SIG-M5 (cell line): ENCODE data around the gene VSIR.

Source experiments
- DNase-seq: peaks from one replicate; lab custom pipeline; 2025; lab: John Stamatoyannopoulos, UW

VSIR gene

DNA sequence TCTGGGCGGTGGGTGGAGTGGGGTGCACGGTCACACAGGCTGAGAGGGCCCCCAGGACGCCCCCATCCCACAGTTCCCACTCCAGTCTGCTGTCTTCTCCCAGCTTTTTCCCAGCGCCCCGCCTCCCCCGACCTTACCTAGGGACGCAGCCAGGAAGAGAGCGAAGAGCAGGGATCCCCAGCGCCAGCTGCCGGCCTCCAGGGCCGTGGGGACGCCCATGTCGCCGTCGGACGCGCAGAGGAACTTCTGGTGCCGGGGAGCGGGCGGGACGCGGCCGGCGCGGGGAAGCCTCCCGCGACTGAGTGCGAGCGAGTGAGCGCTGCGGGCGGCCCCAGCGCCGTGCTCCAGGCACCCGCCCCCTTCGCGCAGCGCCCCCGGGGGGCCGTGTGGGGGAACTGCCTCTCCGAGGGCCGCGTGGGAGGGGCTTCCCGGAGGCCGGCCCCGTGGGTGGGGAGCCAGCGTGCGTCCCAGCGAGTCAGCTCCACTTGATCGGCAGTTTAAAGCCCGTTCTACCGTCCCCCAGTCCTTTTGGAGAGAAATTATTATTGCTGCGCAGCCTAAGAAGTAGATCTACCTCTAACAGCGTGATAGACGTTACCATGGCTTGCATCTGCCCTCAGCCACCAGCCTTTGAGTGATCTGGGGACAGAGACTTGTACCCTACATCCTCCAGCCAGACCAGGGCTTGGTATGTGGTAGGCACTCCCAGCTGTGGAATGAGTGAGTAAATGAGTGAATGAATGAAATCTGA is at the start of gene VSIR:
Gene VSIR (minus strand): TSS at position 300 of the 751 bp plus-strand sequence. CDS start 81 bp downstream, at position 219.
- peak; percentile 2 for DNase-seq

DNA sequence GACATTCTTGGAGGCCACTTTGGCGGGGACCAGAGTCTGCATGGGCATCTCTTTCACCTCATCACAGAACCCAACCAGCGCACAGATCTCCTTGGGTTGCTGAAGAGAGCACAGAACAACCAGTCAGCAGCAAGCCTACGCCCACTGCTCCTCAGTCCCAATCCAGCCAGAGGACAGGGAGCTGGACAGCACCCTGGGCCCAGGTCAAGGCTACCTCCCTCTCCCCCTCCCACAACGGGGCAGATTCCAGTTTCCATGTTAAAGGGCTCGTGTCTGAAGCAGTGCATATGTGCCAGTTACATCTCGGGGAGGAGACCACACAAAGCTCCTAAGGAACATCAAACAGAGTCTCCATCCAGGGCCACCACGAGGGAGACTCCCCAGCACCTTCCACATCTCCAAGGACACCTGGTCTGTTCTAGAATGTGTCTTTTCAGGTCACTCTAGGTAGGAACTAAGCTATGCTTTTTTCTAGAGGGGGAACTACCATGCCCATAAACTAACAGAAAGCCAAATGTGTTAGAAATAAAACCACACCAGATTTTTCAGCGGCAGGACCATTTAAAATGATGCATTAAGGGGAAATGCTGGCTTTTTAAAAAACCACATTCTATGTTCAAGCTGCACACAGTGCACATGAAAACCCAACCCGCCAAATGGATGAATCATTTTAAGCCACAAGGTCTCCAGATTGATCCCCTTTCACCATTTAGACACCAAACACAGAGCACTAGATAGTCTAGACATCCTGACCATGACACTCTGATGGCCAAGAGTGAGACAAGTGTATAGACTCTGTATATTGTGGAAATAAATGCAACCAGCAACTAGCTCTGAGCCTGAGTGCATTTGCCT is 48.8 kb upstream of the VSIR start:
- no peak for DNase-seq

DNA sequence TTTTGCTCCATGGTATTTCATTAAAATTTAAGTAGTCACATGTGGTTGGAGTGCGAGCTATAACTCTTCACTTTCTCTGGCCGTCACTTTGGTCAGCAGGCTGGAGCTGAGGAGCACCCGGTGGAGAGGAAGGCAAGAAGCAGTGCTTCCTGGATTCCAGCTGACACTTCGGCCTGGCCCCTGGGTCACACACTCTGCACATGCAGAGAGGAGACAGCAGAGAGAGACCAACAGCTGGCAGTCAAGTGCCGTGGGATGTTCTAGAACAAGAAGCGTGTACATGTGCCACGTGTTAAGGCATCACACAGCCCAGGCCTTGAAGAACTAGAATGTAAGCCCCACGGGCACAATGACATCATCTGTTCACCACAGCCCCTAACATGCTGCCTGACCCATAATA is 47.6 kb upstream of the VSIR start:
- no peak for DNase-seq

DNA sequence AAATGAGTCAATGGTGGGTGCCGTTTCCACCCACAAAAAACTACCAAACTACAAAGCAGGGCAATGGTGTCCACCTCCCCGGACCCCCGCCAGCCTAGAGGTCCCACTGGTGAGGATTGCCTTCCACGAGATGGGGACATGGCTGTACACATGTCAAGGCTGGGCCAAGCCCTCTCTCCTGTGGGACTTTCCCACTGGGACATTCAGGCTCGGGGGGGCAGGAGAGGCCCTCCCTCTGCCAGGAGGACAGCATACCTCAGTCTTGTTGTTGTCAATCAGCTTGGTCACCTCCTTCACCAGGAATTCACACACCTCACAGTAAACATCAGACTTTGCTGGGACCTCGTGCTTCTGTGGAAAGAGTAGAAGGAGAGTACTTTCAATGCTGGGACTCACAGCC is 46.7 kb upstream of the VSIR start:
- DNase-seq: no peak

DNA sequence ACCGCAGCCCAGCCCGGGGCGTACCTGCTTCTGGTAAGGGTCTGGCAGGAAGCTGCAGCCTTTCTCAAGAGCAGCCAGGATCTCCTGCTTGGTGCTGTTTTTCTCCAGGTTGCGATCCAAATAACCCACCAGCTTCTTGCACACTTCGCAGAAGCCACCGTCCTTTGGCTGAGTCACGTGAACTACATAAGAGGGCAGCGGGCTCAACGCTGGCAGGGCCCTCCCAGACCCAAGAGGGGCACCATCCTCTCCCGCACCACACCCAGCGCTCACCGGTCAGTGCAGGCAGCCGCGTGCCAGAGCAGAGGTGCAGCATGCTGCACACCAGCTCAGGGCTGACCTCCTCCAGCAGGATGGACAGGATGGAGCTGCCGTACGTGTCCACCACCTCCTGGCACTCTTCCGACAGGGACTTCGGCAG is 46.1 kb upstream of the VSIR start:
- DNase-seq: no peak

DNA sequence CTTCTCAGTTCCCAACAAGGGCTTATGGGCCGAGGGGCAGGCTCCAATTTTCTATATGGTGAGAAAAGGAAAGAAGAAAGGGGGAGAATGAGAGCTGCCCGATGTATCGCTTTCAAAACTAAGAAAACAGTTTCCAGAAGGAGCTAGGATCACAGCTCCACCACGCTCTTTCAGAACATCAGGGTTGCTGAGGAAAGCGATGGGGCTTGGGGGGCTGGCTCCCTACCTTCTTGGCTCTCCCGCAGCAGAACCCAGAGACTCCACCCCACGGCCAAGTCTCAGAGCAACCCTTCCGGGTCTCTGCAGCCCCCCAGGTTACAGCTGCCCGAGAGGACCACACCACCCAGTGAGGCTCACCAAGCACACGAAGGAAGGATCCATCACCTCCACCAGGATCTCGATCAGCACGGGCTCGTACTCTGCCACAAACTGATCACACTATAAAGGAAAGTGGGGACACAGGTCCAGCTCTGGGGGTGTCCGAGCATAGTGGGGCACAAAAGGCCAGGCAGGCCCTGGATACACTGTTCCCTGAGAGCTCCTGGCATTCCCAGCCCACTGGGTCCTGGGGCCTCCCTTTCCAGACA is 45.4 kb upstream of the VSIR start:
- no peak for DNase-seq

DNA sequence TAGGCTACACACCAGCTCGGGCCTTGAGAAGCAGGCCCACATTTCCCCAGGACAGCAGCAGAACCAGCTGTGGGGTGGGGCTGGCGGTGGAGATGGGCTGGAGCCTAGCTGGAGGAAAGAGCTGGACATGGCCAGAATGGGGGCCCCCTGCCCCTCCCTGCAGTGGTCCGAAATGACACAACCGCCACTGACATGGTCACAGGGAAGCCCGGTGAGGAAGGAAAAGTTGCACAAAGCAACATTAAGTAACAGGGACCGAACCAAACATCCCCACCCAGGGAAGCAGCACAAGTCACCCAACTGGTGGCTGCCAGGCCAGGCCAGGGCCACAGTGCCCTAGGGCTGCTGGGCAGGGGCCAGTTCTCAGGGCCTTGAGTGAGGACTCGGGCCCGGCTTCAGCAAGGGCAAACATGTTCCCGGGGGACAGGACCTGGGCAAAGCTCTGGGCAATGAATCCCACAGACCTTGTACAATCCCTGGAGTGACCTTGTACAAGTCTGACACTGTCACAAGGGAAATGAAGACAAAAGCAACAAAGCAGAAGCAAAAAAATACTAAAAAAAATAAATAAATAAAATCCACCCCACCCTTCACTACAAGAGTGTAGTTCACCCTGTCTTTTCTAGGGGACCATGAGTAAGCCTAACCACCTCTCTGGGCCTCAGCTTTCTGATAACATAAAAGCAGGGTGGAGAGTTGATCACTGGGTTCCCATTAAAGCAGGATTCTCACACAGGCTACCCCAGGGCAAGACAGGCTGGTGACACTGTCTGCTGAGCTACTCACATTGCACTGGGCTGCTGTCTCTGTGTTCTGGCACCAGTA is 44.7 kb upstream of the VSIR start:
- no peak for DNase-seq

DNA sequence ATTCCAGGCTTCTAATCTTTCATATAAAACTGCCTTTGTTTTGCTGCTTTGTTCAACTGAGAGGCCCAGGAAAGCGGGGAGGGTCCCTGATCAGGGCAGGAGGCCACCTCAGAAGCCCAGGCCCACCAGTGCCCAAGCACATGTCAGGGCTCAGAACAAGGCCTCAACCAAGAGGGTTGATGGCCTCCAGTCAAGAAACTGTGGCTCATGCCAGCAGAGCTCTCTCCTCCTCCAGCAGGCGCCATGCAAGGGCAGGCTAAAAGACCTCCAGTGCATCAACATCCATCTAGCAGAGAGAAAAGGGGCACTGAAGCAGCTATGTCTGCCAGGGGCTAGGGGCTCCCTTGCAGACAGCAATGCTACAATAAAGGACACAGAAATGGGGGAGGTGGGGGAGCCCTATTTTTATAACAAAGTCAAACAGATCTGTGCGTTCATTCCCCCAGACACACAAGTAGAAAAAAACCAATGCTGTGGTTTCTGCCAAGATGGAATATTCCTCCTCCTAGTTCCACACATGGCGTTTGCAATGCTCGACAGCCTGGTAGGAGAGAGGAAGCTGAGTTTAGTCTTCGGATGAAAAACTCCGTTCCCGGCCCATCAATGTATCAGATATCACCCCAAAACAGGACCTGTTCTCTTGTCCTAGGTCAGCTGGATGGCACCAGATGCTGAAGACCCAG is 43.8 kb upstream of the VSIR start:
- DNase-seq: no peak

DNA sequence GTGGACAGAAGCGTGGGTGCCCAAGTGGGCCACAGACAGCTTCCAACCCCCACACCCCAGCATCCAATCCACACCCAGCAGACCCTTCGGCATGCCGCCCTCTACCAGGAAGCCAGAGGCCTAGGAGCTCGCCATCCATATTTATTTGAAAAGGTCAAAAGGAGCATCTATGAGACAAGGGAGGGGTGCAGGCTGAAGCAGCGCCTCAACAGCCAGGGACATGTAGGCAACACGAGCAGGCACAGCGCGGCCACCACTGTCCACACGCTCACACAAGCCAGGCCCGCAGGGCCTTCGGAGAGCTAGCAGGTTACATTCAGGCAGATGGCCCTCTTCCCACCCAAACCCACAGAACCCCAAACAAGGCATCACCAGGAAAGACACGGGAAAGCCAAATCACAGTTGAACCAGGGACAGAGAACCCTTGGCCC is 43.1 kb upstream of the VSIR start:
- DNase-seq: no peak

DNA sequence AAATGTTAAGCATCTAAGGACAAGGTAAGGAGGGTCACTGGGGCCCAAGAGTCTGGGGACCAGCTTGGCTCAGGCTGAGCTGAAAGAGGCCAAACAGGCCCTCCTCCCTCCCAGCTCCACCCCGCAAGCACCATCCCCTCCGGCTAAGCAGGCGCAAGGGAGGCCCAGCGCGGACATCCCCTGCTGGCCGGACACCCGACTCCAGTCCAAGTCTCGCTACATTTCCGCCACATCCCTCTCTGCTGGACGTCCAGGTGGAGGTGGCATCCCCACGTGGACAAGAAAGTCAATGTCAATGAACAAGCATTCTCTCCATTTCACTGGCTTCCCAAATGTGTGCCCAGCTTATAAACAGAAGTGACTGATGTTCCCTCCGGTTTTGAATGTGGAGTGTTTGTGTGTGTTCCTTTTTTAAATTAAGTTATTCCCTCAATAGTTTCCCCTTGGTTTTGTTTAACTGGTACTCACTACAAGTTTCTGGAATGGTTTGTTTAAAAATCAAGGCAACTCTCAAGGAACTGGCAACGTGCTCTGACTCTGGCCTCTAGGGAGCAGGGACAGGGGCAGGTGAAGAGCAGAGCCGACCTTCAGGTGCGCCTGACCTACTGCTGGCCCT is 42.3 kb upstream of the VSIR start:
- DNase-seq: no peak

DNA sequence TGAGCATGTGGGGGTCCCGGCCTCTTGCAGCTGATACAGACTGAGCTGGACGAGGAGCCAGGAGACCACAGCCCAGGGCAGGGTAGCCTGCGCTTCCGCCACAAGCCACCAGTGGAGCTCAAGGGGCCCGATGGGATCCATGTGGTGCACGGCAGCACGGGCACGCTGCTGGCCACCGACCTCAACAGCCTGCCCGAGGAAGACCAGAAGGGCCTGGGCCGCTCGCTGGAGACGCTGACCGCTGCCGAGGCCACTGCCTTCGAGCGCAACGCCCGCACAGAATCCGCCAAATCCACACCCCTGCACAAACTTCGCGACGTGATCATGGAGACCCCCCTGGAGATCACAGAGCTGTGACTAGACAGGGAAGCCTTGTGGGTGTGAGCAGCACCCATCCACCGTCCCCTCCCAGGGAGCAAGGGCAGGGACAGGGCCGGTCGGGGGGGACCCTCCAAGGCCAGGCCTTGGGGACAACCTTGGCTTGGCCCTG is 41.6 kb upstream of the VSIR start:
- DNase-seq: no peak

DNA sequence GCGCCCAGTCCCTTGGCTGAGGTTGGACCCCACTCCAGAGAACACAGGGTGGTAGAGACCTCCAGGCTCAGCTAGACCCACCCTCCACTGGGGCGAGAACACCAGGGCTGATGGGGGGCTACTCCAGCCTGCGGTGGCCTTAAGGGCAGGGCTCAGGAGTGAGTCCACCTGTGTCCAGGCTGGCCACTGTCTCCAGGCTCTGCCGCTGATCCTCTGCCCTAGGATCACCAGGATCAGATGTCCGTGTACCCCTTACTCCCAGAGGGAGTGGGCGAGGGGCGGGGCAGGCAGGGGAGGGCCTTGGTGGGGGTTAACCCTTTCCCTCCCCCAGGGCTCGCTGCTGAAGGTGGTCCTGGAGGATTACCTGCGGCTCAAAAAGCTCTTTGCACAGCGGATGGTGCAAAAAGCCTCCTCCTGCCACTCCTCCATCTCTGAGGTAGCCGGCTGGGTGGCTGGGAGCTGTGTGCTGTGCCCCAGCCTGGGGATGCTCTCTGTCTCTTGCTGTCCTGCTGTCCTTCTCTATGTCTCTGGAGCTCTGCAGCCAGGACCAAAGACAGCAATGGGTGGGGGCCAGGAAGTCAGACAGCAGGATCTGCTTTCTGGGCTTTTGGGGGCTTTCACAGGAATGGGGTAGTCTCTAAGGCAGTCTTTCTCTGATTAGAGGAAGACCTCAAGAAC is 39.7 kb upstream of the VSIR start:
- DNase-seq: no peak

DNA sequence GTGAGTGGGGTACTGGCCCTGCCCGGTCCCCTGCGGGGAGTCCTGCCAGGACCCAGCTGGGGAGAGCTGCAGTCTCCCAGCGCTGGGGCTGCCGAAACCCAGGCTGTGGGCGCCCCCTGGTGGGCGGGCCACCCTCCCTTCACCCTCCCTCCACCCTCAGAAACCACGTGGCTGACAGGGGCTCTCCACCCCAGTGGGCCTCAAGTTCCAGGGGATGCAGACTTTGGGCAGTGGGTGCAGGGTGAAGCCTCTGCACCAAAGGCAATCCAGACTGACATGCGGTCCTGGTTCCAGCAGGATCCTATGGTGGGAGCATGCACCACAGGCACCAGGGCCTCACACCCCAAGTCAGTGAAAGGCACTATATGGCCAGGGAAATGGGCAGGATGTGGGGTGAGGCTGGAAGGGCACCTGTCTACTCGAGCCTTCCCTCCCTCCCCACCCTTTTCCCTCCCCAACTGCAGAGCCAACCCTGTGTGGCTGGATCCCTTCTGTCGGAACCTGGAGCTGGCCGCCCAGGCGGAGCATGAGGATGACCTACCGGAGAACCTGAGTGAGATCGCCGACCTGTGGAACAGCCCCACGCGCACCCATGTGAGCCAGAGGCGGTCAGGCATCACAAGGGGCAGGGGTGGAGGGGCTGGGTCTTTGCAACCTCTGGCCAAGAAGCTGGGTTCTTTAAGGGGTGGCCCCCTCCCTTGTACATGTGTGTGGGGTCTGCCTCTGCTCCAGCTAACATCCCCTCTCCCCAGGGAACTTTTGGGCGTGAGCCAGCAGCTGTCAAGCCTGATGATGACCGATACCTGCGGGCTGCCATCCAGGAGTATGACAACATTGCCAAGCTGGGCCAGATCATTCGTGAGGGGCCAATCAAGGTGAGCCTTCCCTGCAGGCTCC is 38.9 kb upstream of the VSIR start:
- no peak for DNase-seq

DNA sequence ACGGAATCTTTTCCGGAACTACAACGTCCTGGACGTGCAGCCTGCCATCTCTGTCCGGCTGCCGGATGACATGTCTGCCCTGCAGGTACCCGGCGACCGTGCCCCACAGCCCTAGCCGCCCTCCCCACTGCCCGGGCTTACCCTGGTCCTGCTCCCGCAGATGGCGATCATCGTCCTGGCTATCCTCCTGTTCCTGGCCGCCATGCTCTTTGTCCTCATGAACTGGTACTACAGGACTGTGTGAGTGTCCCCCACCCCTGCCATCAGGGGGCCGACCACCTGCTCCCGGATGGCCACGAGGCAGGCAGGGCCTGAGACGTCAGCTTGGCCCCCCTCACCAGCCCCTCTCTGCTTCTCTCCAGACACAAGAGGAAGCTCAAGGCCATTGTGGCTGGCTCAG is 38.0 kb upstream of the VSIR start:
- DNase-seq: no peak

DNA sequence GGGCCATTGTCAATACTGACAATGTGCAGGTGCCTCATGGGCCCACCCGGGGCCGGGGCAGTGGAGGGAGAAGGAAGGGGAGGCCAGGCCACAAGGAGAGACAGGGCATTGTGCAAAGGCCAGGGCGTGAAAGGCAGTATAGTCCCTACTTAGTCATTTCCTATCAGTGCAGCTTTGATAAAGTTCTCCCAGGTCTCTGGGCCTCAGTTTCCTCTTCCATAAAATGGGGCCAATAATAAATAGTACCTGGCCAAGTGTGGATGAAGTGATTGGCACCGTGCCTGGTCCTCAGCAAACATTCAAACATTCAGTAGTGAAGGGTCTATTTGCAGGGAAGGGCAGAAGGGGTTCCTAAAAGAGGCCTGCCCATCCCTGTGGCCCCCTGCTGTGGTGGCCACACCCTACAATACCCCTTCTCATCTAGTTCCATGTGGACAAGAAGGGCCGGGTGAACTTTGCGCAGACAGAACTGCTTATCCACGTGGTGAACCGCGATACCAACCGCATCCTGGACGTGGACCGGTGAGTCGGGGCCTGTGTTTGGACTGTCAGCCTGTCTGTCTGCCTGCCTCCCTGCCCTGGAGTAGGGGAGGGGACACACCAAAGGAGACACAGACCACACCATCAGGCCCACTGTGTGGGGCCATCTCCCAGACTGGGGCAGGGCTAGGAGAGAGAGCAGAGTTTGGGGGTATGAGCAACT is 36.9 kb upstream of the VSIR start:
- no peak for DNase-seq

DNA sequence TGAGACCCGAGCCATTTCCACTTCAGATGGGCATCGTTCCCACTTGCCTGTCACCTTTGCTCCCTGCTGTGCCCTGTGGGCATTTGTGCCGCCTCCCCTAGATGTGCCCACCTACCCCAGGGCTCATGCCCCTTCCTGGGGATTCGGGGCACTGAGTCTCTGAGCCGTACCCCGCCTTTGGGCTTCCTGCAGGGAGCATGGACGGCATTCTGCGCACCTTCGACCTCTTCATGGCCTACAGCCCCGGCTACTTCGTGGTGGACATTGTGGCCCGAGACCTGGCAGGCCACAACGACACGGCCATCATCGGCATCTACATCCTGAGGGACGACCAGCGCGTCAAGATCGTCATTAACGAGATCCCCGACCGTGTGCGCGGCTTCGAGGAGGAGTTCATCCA is 36.3 kb upstream of the VSIR start:
- DNase-seq: no peak

DNA sequence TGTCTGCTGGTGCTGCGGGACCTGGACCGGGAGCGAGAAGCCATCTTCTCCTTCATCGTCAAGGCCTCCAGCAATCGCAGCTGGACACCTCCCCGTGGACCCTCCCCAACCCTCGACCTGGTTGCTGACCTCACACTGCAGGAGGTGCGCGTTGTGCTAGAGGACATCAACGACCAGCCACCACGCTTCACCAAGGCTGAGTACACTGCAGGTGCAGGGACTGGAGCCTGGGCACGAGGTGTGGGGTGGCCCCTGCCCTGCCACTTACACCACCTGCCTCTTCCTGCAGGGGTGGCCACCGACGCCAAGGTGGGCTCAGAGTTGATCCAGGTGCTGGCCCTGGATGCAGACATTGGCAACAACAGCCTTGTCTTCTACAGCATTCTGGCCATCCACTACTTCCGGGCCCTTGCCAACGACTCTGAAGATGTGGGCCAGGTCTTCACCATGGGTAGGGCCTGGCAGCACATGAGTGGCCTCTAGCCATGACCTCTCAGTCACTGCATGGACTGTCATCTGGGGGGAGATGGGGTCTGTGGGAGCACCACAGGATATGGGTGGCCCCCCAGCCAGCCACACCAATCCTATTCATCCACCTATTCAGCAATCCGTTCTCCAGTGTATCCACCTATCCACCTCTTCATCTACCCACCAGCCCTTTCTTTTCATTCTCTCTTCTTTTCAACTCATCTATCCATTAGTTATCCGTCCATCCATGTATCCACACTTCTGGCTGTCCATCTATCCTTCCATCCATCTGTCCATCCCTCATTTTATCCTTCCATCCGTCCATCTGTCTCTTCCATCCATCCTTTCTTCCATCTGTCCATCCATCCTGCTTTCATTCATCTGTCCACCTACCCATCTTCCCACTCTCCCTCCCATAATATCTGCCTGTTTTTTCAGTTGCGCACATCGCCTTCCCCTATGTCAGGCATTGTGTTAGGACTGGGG is 34.5 kb upstream of the VSIR start:
- no peak for DNase-seq
